Measurements from ENCODE around the gene INPP5A.

The INPP5A gene

GRCh38 chr10:132707776-132708171, 170.2 kb downstream of the INPP5A start:
- TF ChIP-seq CSRNP3 (CRISPR knock-in tag; IDR thresholded peaks at IDR 0.05) (no peak), TCF4 (CRISPR knock-in tag; IDR thresholded peaks at IDR 0.05; ENCODE audit: borderline replicate concordance) (no peak), ARNTL (CRISPR knock-in tag; IDR thresholded peaks at IDR 0.05; ENCODE audit: borderline replicate concordance, low read depth) (no peak), ZFP3 (CRISPR knock-in tag; IDR thresholded peaks at IDR 0.05) (no peak), GLIS3 (CRISPR knock-in tag; IDR thresholded peaks at IDR 0.05) (no peak), TOX (CRISPR knock-in tag; IDR thresholded peaks at IDR 0.05; ENCODE audit: borderline replicate concordance) (no peak), ISL1 (CRISPR knock-in tag; IDR thresholded peaks at IDR 0.05) (no peak), CREB5 (CRISPR knock-in tag; IDR thresholded peaks at IDR 0.05; ENCODE audit: low read depth) (no peak), POU6F1 (CRISPR knock-in tag; IDR thresholded peaks at IDR 0.05; ENCODE audit: borderline replicate concordance, low read depth) (no peak), ESRRG (CRISPR knock-in tag; IDR thresholded peaks at IDR 0.05) (no peak), TSHZ2 (CRISPR knock-in tag; IDR thresholded peaks at IDR 0.05) (no peak), ZNF8 (CRISPR knock-in tag; IDR thresholded peaks at IDR 0.05) (no peak)
- no peak for ATAC-seq

GRCh38 chr10:132708441-132708840, 170.9 kb downstream of the INPP5A start:
- no peak for ATAC-seq
- no peak for TF ChIP-seq TOX (CRISPR knock-in tag; IDR thresholded peaks at IDR 0.05; ENCODE audit: borderline replicate concordance)
- no peak for TF ChIP-seq TCF4 (CRISPR knock-in tag; IDR thresholded peaks at IDR 0.05; ENCODE audit: borderline replicate concordance)
- no peak for TF ChIP-seq GLIS3 (CRISPR knock-in tag; IDR thresholded peaks at IDR 0.05)
- TF ChIP-seq ZNF565 (CRISPR knock-in tag; conservative IDR thresholded peaks at IDR 0.05; ENCODE audit: low read depth), result no peak
- TF ChIP-seq ZFP30 (CRISPR knock-in tag; IDR thresholded peaks at IDR 0.05), result no peak
- no peak for TF ChIP-seq BACH2 (CRISPR knock-in tag; IDR thresholded peaks at IDR 0.05; ENCODE audit: borderline replicate concordance)
- no peak for TF ChIP-seq ISL1 (CRISPR knock-in tag; IDR thresholded peaks at IDR 0.05)
- no peak for TF ChIP-seq ZNF8 (CRISPR knock-in tag; IDR thresholded peaks at IDR 0.05)
- no peak for TF ChIP-seq OSR1 (CRISPR knock-in tag; IDR thresholded peaks at IDR 0.05)
- TF ChIP-seq ZFP3 (CRISPR knock-in tag; IDR thresholded peaks at IDR 0.05), result no peak
- no peak for TF ChIP-seq RARB (CRISPR knock-in tag; IDR thresholded peaks at IDR 0.05)
- TF ChIP-seq POU6F1 (CRISPR knock-in tag; IDR thresholded peaks at IDR 0.05; ENCODE audit: borderline replicate concordance, low read depth), result no peak
- no peak for TF ChIP-seq CSRNP3 (CRISPR knock-in tag; IDR thresholded peaks at IDR 0.05)
- no peak for TF ChIP-seq SNAI2 (CRISPR knock-in tag; IDR thresholded peaks at IDR 0.05)
- no peak for TF ChIP-seq CREB5 (CRISPR knock-in tag; IDR thresholded peaks at IDR 0.05; ENCODE audit: low read depth)

Measured in SK-N-SH treated with all-trans-retinoic acid at 6 μM for 48 hours (cell line).